ENCODE results near the gene EIF4G3. TPM values are rescaled to one million over a fixed set of nuclear protein-coding genes. Genes with fewer than 3 reads are reported as not detected.

EIF4G3 gene
- total RNA-seq, 4 donors from 2014 or later: 41.2 to 57.3 (median 50.0) TPM

DNA sequence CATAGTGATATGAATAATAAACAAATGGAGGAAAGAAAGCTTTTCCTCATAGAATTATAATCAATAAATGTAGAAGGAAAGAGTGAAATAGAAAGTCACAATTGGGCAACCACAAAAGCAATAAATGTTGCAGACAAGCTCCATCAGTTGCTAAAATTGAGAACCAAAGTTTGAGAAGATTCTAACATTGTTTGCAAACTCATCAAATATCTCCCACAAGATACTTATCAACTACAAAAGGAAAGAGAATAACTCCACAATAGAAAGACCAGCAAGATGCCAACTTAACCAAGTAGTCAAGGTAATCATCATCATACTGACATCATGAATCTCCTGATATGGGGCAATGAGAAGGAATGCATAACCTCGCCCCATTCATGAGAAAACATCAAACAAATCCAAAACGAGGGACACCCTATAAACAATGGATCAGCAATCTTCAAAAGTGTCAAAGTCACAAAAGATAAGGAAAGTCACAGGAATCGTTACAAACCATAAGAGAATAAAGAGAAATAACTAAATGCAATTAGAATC lies 16.4 kb downstream of the EIF4G3 start:
- TF ChIP-seq, protein P1, sequence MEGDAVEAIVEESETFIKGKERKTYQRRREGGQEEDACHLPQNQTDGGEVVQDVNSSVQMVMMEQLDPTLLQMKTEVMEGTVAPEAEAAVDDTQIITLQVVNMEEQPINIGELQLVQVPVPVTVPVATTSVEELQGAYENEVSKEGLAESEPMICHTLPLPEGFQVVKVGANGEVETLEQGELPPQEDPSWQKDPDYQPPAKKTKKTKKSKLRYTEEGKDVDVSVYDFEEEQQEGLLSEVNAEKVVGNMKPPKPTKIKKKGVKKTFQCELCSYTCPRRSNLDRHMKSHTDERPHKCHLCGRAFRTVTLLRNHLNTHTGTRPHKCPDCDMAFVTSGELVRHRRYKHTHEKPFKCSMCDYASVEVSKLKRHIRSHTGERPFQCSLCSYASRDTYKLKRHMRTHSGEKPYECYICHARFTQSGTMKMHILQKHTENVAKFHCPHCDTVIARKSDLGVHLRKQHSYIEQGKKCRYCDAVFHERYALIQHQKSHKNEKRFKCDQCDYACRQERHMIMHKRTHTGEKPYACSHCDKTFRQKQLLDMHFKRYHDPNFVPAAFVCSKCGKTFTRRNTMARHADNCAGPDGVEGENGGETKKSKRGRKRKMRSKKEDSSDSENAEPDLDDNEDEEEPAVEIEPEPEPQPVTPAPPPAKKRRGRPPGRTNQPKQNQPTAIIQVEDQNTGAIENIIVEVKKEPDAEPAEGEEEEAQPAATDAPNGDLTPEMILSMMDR (IDR thresholded peaks at IDR 0.05): no peak
- no peak for TF ChIP-seq POLR2A (IDR thresholded peaks at IDR 0.05)
- TF ChIP-seq EP300 (IDR thresholded peaks at IDR 0.05): no peak

DNA sequence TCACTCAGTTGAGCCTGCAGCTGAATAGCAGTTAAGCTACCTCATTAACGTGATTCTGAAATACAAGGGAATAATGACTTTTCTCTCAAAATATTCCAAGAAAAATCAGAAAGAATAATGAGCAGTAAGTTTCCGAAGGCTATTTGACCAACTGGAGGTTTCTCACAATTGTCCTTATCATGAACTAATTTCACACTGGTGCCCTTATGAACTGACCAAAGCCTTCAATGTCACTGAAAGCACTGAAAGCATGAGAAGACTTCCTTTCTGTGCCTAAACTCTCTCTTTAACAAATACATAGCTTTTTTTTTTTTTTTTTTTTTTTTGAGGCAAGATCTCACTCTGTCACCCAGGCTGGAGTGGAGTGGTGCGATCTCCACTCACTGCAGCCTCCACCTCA lies 18.8 kb downstream of the EIF4G3 start:
- Histone ChIP-seq H3K27ac (no peak overlapping the region), H3K27me3 (no peaks in the 10 kb centered on the region), H3K36me3 (peaks cover 0 to 26% (median 0%) of the 10 kb centered on the region in 3 donors), H3K4me3 (no peak overlapping the region), H3K4me1 (peaks cover 0 to 5% (median 0%) of the 10 kb centered on the region in 4 donors), H3K9me3 (no peaks in the 10 kb centered on the region)
- no peak for DNase-seq (ENCODE audit: low spot score in 2 of 2)
- 46 to 47% methylated on average over 3 of the region's 3 CpGs for WGBS, 2 donors
- TF ChIP-seq POLR2A (IDR thresholded peaks at IDR 0.05): no peak
- TF ChIP-seq, protein P1 (IDR thresholded peaks at IDR 0.05): no peak
- TF ChIP-seq EP300 (IDR thresholded peaks at IDR 0.05): no peak

More for the DNA sequence above, 16.4 kb downstream of the EIF4G3 start:
- H3K27ac ChIP-seq: no peak overlapping the region
- DNase-seq (ENCODE audit: low spot score in 2 of 2): no peak
- H3K27me3 ChIP-seq: no peaks in the 10 kb centered on the region
- H3K4me1 ChIP-seq: peaks cover 0 to 11% (median 0%) of the 10 kb centered on the region in 4 donors
- 74 to 81% methylated on average over 3 of the region's 3 CpGs for WGBS, 2 donors
- no peak overlapping the region for H3K4me3 ChIP-seq
- peaks cover 0 to 26% (median 0%) of the 10 kb centered on the region in 3 donors for H3K36me3 ChIP-seq
- no peaks in the 10 kb centered on the region for H3K9me3 ChIP-seq

DNA sequence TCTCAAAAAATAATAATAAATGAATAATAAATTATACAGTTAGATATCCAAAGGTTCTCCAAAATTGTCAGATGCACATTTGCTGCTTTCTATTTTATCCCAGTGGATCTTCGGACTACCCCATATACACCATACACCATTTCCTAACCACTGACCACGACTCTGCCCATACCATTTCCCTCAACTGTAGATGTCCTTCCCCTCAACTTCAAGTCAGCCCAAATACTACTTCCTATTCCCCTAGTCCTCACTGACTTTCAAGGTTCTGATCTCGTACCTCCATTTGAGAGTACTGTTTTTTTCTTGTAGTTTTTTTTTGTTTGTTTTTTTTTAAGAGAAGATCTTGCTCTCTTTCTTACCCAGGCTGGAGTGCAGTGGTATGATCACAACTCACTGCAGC lies 19.6 kb downstream of the EIF4G3 start:
- H3K27me3 ChIP-seq: no peaks in the 10 kb centered on the region
- TF ChIP-seq, protein P1 (IDR thresholded peaks at IDR 0.05): no peak
- TF ChIP-seq POLR2A (IDR thresholded peaks at IDR 0.05): no peak
- TF ChIP-seq EP300 (IDR thresholded peaks at IDR 0.05): no peak
- H3K9me3 ChIP-seq: no peaks in the 10 kb centered on the region
- 86 to 92% methylated on average over 3 of the region's 3 CpGs for WGBS, 2 donors
- peaks cover 0 to 25% (median 0%) of the 10 kb centered on the region in 3 donors for H3K36me3 ChIP-seq
- DNase-seq (ENCODE audit: low spot score in 2 of 2): no peak
- no peak overlapping the region for H3K27ac ChIP-seq
- peaks cover 0 to 6% (median 0%) of the 10 kb centered on the region in 4 donors for H3K4me1 ChIP-seq
- no peak overlapping the region for H3K4me3 ChIP-seq

DNA sequence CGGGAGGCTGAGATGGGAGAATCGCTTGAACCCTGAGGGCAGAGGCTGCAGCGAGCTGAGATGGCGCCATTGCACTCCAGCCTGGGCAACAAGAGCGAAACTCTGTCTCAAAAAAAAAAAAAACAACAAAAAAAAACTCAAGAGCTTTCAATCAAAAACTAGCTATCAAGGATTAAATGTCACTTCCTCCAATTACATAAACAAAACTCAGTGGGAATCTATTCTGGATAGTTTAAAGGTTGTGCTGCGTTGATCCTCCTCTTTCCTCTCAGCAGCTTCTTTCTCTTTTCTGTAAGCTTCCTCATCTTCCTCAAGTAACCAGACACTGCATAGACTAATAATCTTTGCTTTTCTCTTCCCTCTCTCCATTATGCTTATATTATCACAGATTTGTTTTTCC lies 20.7 kb downstream of the EIF4G3 start:
- TF ChIP-seq POLR2A (IDR thresholded peaks at IDR 0.05): no peak
- TF ChIP-seq, protein P1 (IDR thresholded peaks at IDR 0.05): no peak
- TF ChIP-seq EP300 (IDR thresholded peaks at IDR 0.05): no peak
- no peak for DNase-seq (ENCODE audit: low spot score in 2 of 2)
- H3K27me3 ChIP-seq: no peaks in the 10 kb centered on the region
- H3K36me3 ChIP-seq: peaks cover 0 to 14% (median 0%) of the 10 kb centered on the region in 3 donors
- H3K4me1 ChIP-seq: peaks cover 0 to 14% (median 0%) of the 10 kb centered on the region in 4 donors
- no peaks in the 10 kb centered on the region for H3K9me3 ChIP-seq
- H3K27ac ChIP-seq: no peak overlapping the region
- no peak overlapping the region for H3K4me3 ChIP-seq
- WGBS, 2 donors: 86 to 87% methylated on average over 6 of the region's 6 CpGs

DNA sequence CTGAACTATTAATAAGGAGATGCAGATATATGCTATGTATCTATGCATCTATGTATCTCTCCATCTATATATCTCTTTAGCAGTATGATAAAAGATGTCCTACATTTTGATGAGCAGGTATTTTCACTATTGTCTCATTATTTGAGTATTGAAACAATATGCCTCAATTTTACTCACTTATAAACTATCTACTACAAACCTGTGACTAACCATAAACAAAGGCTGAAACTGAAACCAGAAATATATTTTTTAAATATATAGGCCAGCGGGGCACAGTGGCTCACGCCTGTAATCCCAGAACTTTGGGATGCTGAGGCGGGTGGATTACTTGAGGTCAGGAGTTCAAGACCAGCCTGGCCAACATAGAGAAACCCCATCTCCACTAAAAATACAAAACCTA lies 22.0 kb downstream of the EIF4G3 start:
- no peak overlapping the region for H3K27ac ChIP-seq
- 93 to 97% methylated on average over 3 of the region's 3 CpGs for WGBS, 2 donors
- peaks cover 0 to 19% (median 6%) of the 10 kb centered on the region in 4 donors for H3K4me1 ChIP-seq

More for the DNA sequence above, 22.0 kb downstream of the EIF4G3 start:
- no peak for TF ChIP-seq EP300 (IDR thresholded peaks at IDR 0.05)
- TF ChIP-seq POLR2A (IDR thresholded peaks at IDR 0.05): no peak
- DNase-seq (ENCODE audit: low spot score in 2 of 2): no peak
- Histone ChIP-seq H3K27me3 (no peaks in the 10 kb centered on the region), H3K36me3 (peaks cover 0 to 5% (median 0%) of the 10 kb centered on the region in 3 donors), H3K4me3 (no peak overlapping the region), H3K9me3 (no peaks in the 10 kb centered on the region)
